ENCODE results near the gene KCNJ6. TPM values are rescaled to one million over a fixed set of nuclear protein-coding genes. Genes with fewer than 3 reads are reported as not detected.
"Not testable (repeated sequence)": the region's sequence is repeated elsewhere in the genome, so short reads cannot be mapped to it uniquely, and the experiment has no call there.

KCNJ6 gene
- total RNA-seq, 2 experiments from 2014 or later: not detected

DNA sequence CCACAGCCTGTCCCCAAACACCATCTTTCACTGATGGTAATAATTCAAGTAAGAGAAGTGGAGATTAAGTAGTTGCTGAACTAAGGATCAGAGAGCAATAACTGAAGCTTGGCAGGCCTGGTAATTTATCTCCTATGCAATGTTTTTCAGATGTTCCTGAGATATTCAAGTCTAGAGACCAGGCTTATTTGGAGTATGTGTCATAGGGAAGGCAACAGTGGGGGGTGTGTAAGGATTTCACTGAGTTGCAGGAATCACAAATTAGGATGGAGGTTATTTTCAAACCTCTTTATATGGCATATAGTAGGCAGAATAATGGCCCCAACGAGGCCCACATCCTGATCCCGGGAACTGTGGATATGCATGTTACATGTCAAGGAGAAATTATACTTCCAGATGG, 171.7 kb downstream of the KCNJ6 start:
- intact Hi-C loops (cut with DNase I, micrococcal nuclease): no loop called here
- Mint-ChIP-seq H3K27ac (no peak overlapping the region), H3K4me3 (no peak overlapping the region), H3K9me3 (ENCODE audit: low read depth) (no peaks in the 10 kb centered on the region), H3K4me1 (no peaks in the 10 kb centered on the region), H3K36me3 (ENCODE audit: low read depth) (no peaks in the 10 kb centered on the region), H3K27me3 (peaks cover 8% of the 10 kb centered on the region)
- ATAC-seq: no peak
- ChIA-PET CTCF (no interaction called here), POLR2A (no interaction called here)
- no peak for DNase-seq

- Mint-ChIP-seq H3K36me3 (ENCODE audit: low read depth) (no peaks in the 10 kb centered on the region), H3K4me3 (no peak overlapping the region), H3K4me1 (no peaks in the 10 kb centered on the region), H3K9me3 (ENCODE audit: low read depth) (no peaks in the 10 kb centered on the region), H3K27ac (no peak overlapping the region), H3K27me3 (peaks cover 9% of the 10 kb centered on the region)
- DNase-seq (no peak), ATAC-seq (no peak)
- intact Hi-C loops (cut with DNase I, micrococcal nuclease): no loop called here
- ChIA-PET CTCF (no interaction called here), POLR2A (no interaction called here)
Observed at GRCh38 chr21:37742532-37742931, 173.7 kb downstream of the KCNJ6 start.

GRCh38 chr21:37742115-37742514, 174.1 kb downstream of the KCNJ6 start:
- Mint-ChIP-seq H3K4me3 (no peak overlapping the region), H3K36me3 (ENCODE audit: low read depth) (no peaks in the 10 kb centered on the region), H3K9me3 (ENCODE audit: low read depth) (no peaks in the 10 kb centered on the region), H3K27me3 (peaks cover 9% of the 10 kb centered on the region), H3K4me1 (no peaks in the 10 kb centered on the region), H3K27ac (no peak overlapping the region)
- ATAC-seq: no peak
- POLR2A ChIA-PET: no interaction called here
- intact Hi-C loops (cut with DNase I, micrococcal nuclease): no loop called here
- DNase-seq: no peak
- CTCF ChIA-PET: no interaction called here

- CTCF ChIA-PET: no interaction called here
- no peak overlapping the region for H3K4me3 Mint-ChIP-seq
- peaks cover 10% of the 10 kb centered on the region for H3K27me3 Mint-ChIP-seq
- no peaks in the 10 kb centered on the region for H3K4me1 Mint-ChIP-seq
- H3K27ac Mint-ChIP-seq: no peak overlapping the region
- no peak for ATAC-seq
- no peak for DNase-seq
- H3K9me3 Mint-ChIP-seq (ENCODE audit: low read depth): no peaks in the 10 kb centered on the region
- intact Hi-C loops (cut with DNase I, micrococcal nuclease): no loop called here
- POLR2A ChIA-PET: no interaction called here
- H3K36me3 Mint-ChIP-seq (ENCODE audit: low read depth): no peaks in the 10 kb centered on the region
Observed at GRCh38 chr21:37737996-37738395, 178.3 kb downstream of the KCNJ6 start.

DNA sequence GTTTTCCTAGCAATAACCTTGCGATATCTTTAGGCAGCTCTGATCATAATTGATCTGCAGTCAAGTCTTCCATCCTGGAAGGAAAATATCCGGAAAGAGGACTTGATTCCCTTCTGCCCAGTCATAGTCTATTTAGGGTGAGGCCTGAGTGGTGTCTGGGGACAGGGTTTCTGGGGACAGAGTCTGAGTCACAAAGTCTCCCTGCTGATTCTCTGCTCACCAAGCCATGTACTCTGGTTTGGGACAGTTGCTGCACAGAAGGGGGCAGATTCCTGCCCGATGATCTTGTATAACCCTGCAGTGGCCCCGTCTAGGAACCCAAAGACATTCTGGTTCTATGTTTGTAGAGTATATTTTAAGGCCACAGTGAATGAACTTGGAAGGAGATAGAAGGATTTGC, 178.8 kb downstream of the KCNJ6 start:
- no peaks in the 10 kb centered on the region for H3K36me3 Mint-ChIP-seq (ENCODE audit: low read depth)
- no peak for ATAC-seq
- no peaks in the 10 kb centered on the region for H3K4me1 Mint-ChIP-seq
- peaks cover 10% of the 10 kb centered on the region for H3K27me3 Mint-ChIP-seq
- H3K4me3 Mint-ChIP-seq: no peak overlapping the region
- no peaks in the 10 kb centered on the region for H3K9me3 Mint-ChIP-seq (ENCODE audit: low read depth)
- ChIA-PET POLR2A (no interaction called here), CTCF (interaction anchor here (1.0 kb wide), 1 partner anchor 9 kb away, joined by 4 read pairs; no protein-coding TSS in a partner anchor)
- DNase-seq: no peak
- no peak overlapping the region for H3K27ac Mint-ChIP-seq
- intact Hi-C loops (cut with DNase I, micrococcal nuclease): no loop called here

DNA sequence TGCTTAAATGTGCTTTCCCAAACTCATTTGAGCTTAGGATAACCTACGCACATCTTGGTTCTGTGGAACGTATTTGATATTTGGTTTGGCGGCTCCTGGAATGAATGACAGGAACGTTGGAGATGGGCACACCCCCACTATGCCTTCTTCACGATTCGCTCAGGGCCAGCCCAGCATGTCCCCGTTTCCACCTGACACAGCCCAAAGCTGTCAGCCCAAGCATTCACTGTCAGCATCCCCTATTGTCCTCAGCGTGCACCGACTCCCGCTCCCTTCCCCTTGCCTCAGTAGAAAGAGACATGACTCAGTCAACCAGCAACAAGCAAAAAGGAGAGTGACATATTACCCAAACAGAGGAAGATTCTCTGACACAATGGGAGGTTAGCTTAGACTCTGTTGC, 181.4 kb downstream of the KCNJ6 start:
- ATAC-seq: no peak
- no peak overlapping the region for H3K27ac Mint-ChIP-seq
- H3K4me1 Mint-ChIP-seq: no peaks in the 10 kb centered on the region
- ChIA-PET POLR2A (no interaction called here), CTCF (interaction anchor here (0.9 kb wide), 1 partner anchor 27 kb away, joined by 3 read pairs; no protein-coding TSS in a partner anchor)
- no peak overlapping the region for H3K4me3 Mint-ChIP-seq
- intact Hi-C loops (cut with DNase I, micrococcal nuclease): no loop called here
- H3K9me3 Mint-ChIP-seq (ENCODE audit: low read depth): no peaks in the 10 kb centered on the region
- peaks cover 18% of the 10 kb centered on the region for H3K27me3 Mint-ChIP-seq
- no peak for DNase-seq
- H3K36me3 Mint-ChIP-seq (ENCODE audit: low read depth): no peaks in the 10 kb centered on the region

- no peak for DNase-seq
- no peaks in the 10 kb centered on the region for H3K9me3 Mint-ChIP-seq (ENCODE audit: low read depth)
- no peak overlapping the region for H3K4me3 Mint-ChIP-seq
Observed at GRCh38 chr21:37732927-37733326, 183.3 kb downstream of the KCNJ6 start.

DNA sequence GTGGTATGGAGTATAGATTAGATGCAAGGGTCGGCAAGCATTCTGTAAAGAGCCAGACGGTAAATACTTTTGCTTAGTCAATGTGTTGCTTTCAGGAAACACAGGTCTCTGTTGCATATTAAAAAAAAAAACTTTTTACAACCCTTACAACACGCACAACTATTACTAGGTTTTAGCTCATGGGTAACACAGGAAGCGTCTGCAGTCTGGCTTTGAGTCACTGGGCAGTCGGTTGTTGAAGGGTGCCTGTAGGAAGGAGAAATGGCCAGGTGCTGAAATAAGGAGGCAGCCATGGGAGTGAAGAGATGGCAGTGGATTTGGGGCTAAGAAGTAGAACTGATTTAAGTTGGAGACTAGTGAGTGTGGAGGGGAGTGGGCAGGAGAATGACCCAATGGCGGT, 192.1 kb downstream of the KCNJ6 start:
- intact Hi-C loops (cut with DNase I, micrococcal nuclease): no loop called here
- H3K36me3 Mint-ChIP-seq (ENCODE audit: low read depth): no peaks in the 10 kb centered on the region
- peaks cover 25% of the 10 kb centered on the region for H3K27me3 Mint-ChIP-seq
- CTCF ChIA-PET: interaction anchor here (0.6 kb wide), 1 partner anchor 678 kb away, joined by 3 read pairs; no protein-coding TSS in a partner anchor
- H3K9me3 Mint-ChIP-seq (ENCODE audit: low read depth): no peaks in the 10 kb centered on the region
- POLR2A ChIA-PET: no interaction called here
- no peaks in the 10 kb centered on the region for H3K4me1 Mint-ChIP-seq
- no peak overlapping the region for H3K4me3 Mint-ChIP-seq
- ATAC-seq (no peak), DNase-seq (no peak)
- H3K27ac Mint-ChIP-seq: no peak overlapping the region

More at GRCh38 chr21:37732927-37733326, 183.3 kb downstream of the KCNJ6 start:
- ChIA-PET CTCF (interaction anchor here (0.6 kb wide), 1 partner anchor 13 kb away, joined by 3 read pairs; no protein-coding TSS in a partner anchor), POLR2A (no interaction called here)
- ATAC-seq: no peak
- intact Hi-C loops (cut with DNase I, micrococcal nuclease): no loop called here
- Mint-ChIP-seq H3K36me3 (ENCODE audit: low read depth) (no peaks in the 10 kb centered on the region), H3K27me3 (peaks cover 14% of the 10 kb centered on the region), H3K27ac (no peak overlapping the region), H3K4me1 (no peaks in the 10 kb centered on the region)

DNA sequence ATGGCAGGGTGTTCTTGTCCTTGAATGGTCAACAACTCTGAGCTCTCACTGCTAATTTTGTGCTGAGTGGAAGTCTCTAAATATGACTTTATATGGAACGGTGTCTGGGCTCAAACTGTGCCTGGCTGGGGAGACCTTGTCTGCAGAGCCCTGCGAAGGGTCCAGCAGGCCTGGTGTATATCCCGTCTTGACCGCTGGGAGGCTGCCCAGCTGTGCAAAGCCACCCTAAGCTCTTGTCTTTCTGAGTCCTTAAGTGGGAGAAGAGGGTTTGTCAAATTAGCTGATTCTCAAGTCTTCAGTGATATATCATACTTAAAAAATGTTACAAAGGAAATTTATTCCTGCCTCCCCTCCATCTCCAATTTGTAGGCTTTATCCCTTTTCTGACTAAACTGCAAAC, 198.7 kb downstream of the KCNJ6 start:
- no peaks in the 10 kb centered on the region for H3K4me1 Mint-ChIP-seq
- CTCF ChIA-PET: interaction anchor here (0.5 kb wide), 1 partner anchor 168 kb away, joined by 5 read pairs; no protein-coding TSS in a partner anchor
- no peaks in the 10 kb centered on the region for H3K9me3 Mint-ChIP-seq (ENCODE audit: low read depth)
- DNase-seq (no peak), ATAC-seq (no peak)
- H3K27me3 Mint-ChIP-seq: peaks cover 25% of the 10 kb centered on the region
- POLR2A ChIA-PET: no interaction called here
- H3K36me3 Mint-ChIP-seq (ENCODE audit: low read depth): no peaks in the 10 kb centered on the region
- H3K27ac Mint-ChIP-seq: no peak overlapping the region
- H3K4me3 Mint-ChIP-seq: no peak overlapping the region
- intact Hi-C loops (cut with DNase I, micrococcal nuclease): loop anchor here in 1 of 2 experiments (10.0 kb wide), 1 partner anchor 197 kb away; the partner anchor contains the start of gene KCNJ6

- CTCF ChIA-PET: interaction anchor here (0.6 to 2.0 kb wide), 11 partner anchors 10 to 643 kb away, joined by 3 to 17 read pairs (median 3); no protein-coding TSS in a partner anchor
- not testable (repeated sequence) for H3K9me3 Mint-ChIP-seq (ENCODE audit: low read depth); H3K27ac Mint-ChIP-seq; ATAC-seq; H3K4me1 Mint-ChIP-seq; H3K4me3 Mint-ChIP-seq; H3K36me3 Mint-ChIP-seq (ENCODE audit: low read depth); DNase-seq
- H3K27me3 Mint-ChIP-seq: peaks cover 17% of the 10 kb centered on the region
- intact Hi-C loops (cut with DNase I, micrococcal nuclease): loop anchor here (1.0 to 10.0 kb wide), 6 partner anchors 202 to 645 kb away; partner anchors contain the start of gene KCNJ6 (in 2 of the 2)
- POLR2A ChIA-PET: interaction anchor here (0.6 kb wide), 1 partner anchor 110 kb away, joined by 3 read pairs; no protein-coding TSS in a partner anchor
Observed at GRCh38 chr21:37712569-37712934, 203.7 kb downstream of the KCNJ6 start.

DNA sequence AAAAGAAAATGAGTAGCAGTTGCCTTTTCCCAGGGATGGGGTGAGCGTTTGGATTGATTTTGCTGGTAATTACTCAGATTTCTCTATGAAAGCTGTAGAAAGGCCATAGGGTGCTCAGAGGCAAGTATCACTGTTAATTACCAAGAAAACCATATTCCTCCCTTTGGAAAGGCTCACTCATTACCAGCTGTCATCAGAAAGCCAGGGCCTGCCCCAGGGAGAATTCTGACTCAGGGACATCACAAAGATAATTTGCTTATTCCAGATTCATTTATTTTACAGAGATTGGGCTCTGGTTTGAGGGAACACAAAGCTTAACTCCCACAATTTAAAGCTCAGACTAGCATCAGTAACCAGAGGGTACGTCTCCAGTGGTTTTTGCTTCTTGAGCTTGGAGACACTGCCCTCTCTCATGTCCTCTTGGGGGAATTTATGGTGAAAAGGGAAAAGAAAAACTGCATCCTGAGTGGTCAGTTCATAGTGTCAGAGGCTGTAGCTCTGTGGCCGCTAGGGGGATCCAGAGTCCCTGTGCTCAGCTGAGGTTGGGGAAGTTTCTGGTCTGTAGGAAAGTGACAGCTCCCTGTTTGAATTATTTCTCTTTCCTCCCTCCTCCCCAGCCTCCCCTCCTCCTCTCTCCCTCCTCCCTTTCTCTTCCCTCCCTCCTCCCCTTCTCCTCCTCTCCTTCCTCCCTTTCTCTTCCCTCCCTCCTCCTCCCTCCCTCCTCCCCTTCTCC, 204.3 kb downstream of the KCNJ6 start:
- POLR2A ChIA-PET: interaction anchor here (0.6 kb wide), 2 partner anchors 110 to 272 kb away, joined by 3 read pairs; no protein-coding TSS in a partner anchor
- CTCF ChIA-PET: interaction anchor here (0.6 to 2.0 kb wide), 15 partner anchors 10 to 645 kb away, joined by 3 to 17 read pairs (median 3); no protein-coding TSS in a partner anchor
- Mint-ChIP-seq H3K4me1 (no peaks in the 10 kb centered on the region), H3K27me3 (peaks cover 14% of the 10 kb centered on the region), H3K4me3 (no peak overlapping the region), H3K36me3 (ENCODE audit: low read depth) (no peaks in the 10 kb centered on the region), H3K27ac (no peak overlapping the region), H3K9me3 (ENCODE audit: low read depth) (no peaks in the 10 kb centered on the region)
- DNase-seq: peak; percentile 78
- intact Hi-C loops (cut with DNase I, micrococcal nuclease): loop anchor here (1.0 to 10.0 kb wide), 6 partner anchors 203 to 645 kb away; partner anchors contain the start of gene KCNJ6 (in 2 of the 2)
- ATAC-seq: peak; percentile 53

Data from activated CD4-positive, alpha-beta T cell treated with anti-CD3 and anti-CD28 coated beads for 36 hours (primary cell).